ENCODE results near the gene C11orf16.
"Not testable (repeated sequence)": the region's sequence is repeated elsewhere in the genome, so short reads cannot be mapped to it uniquely, and the experiment has no call there.

Gene C11orf16

GRCh38 chr11:8932564-8933180 lies at the start of gene C11orf16:
Gene C11orf16 (minus strand): TSS chr11:8932947. CDS start chr11:8932308, 639 bp downstream.
- in situ Hi-C loops (cut with MboI; ENCODE audit: low sequenced_read_pairs): no loop called here

- in situ Hi-C loops (cut with MboI; ENCODE audit: low sequenced_read_pairs): no loop called here
These were observed 47.7 kb upstream of the C11orf16 start for GRCh38 chr11:8980485-8980884.

GRCh38 chr11:8979365-8979764 lies 46.6 kb upstream of the C11orf16 start:
- in situ Hi-C loops (cut with MboI; ENCODE audit: low sequenced_read_pairs): not testable (repeated sequence)

GRCh38 chr11:8973121-8973520 lies 40.4 kb upstream of the C11orf16 start:
- in situ Hi-C loops (cut with MboI; ENCODE audit: low sequenced_read_pairs): no loop called here

GRCh38 chr11:8971924-8972316 lies 39.2 kb upstream of the C11orf16 start:
- in situ Hi-C loops (cut with MboI; ENCODE audit: low sequenced_read_pairs): no loop called here

- in situ Hi-C loops (cut with MboI; ENCODE audit: low sequenced_read_pairs): no loop called here
These were observed 38.6 kb upstream of the C11orf16 start for GRCh38 chr11:8971196-8971923.

GRCh38 chr11:8967184-8967583 lies 34.4 kb upstream of the C11orf16 start:
- in situ Hi-C loops (cut with MboI; ENCODE audit: low sequenced_read_pairs): no loop called here

GRCh38 chr11:8964324-8965320 lies 31.9 kb upstream of the C11orf16 start, which contains the start of gene TMEM9B:
Gene TMEM9B (minus strand): TSS chr11:8964442. CDS start chr11:8964313, 129 bp downstream.
- in situ Hi-C loops (cut with MboI; ENCODE audit: low sequenced_read_pairs): no loop called here

- in situ Hi-C loops (cut with MboI; ENCODE audit: low sequenced_read_pairs): no loop called here
These were observed 31.0 kb upstream of the C11orf16 start for GRCh38 chr11:8963569-8964323.

- in situ Hi-C loops (cut with MboI; ENCODE audit: low sequenced_read_pairs): no loop called here
These were observed 30.1 kb upstream of the C11orf16 start for GRCh38 chr11:8962841-8963240.

GRCh38 chr11:8961401-8961800 lies 28.7 kb upstream of the C11orf16 start:
- in situ Hi-C loops (cut with MboI; ENCODE audit: low sequenced_read_pairs): no loop called here

GRCh38 chr11:8959546-8960166 lies 26.9 kb upstream of the C11orf16 start:
- in situ Hi-C loops (cut with MboI; ENCODE audit: low sequenced_read_pairs): no loop called here

GRCh38 chr11:8956860-8957259 lies 24.1 kb upstream of the C11orf16 start:
- in situ Hi-C loops (cut with MboI; ENCODE audit: low sequenced_read_pairs): no loop called here

GRCh38 chr11:8948886-8949285 lies 16.1 kb upstream of the C11orf16 start:
- in situ Hi-C loops (cut with MboI; ENCODE audit: low sequenced_read_pairs): no loop called here

GRCh38 chr11:8947230-8947943 lies 14.6 kb upstream of the C11orf16 start:
- in situ Hi-C loops (cut with MboI; ENCODE audit: low sequenced_read_pairs): no loop called here

GRCh38 chr11:8942518-8943066 lies 9.8 kb upstream of the C11orf16 start, which contains the start of gene ASCL3:
Gene ASCL3 (minus strand): TSS chr11:8943016. CDS start chr11:8938161, 4,855 bp downstream.
- in situ Hi-C loops (cut with MboI; ENCODE audit: low sequenced_read_pairs): no loop called here

- in situ Hi-C loops (cut with MboI; ENCODE audit: low sequenced_read_pairs): no loop called here
These were observed 8.8 kb upstream of the C11orf16 start for GRCh38 chr11:8941341-8942103.

GRCh38 chr11:8937659-8938058 lies 4.9 kb upstream of the C11orf16 start:
- in situ Hi-C loops (cut with MboI; ENCODE audit: low sequenced_read_pairs): no loop called here

Measured in HL-60/S4 treated with phorbol 12-myristate 13-acetate at 8.2 ng/mL for 4 days and 3 days (cell line).